ENCODE measurements around the gene C6orf89.

C6orf89 gene

DNA sequence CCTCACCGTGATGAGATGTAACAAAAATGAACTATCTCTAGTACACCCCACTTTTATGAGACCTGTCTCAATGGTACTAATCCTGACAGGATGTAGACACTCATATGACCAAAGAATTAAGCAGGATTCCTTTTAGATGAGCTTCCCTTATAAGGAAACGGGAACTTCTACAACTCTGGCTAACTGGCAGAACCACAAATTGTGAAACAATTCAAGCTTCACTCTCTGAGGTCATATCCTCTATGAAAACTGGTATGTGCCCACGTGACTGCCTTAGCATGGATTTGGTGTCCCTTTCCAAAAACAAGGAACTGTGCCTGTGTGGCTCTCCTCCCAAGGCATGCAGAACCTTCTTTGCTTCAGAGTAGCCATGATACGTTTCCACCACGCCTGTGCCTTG is 32.4 kb upstream of the C6orf89 start:
- no peak for DNase-seq

DNA sequence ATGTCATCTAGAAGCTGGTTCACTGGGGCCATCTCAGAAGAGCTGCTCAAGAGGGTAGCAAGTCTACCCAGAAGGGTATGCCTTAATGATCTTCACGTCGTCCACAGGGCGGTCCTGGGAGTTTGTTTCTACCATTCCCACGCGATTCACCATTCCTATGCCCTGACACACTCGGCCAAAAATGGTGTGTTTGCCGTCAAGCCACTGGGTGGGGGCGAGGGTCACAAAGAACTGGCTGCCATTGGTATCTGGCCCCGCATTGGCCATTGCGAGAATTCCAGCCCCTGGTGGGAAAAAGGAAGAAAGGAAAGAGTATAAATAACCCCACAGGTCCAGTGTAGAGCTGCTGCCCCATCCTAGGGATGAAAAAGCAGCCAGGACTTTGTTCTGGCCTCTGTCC is 30.0 kb upstream of the C6orf89 start:
- no peak for DNase-seq

DNA sequence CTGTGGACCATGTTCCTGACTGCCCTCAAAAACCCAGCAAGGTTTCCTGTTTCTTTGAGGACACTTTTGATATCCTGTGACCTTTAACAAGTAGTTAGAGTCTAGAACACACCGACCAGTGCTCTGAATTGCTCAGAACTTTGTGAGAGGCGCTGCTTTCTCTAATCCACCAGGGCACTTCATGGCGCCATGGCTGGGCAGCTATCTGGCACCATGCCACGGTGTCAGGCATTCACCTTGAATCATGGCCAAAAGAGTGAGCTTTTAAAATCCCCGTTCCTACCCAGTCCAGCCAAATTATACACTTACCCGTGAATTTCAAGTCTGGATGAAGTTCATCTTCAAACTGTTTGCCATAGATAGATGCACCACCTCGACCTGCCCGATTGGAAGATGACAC is 29.5 kb upstream of the C6orf89 start:
- DNase-seq: no peak

DNA sequence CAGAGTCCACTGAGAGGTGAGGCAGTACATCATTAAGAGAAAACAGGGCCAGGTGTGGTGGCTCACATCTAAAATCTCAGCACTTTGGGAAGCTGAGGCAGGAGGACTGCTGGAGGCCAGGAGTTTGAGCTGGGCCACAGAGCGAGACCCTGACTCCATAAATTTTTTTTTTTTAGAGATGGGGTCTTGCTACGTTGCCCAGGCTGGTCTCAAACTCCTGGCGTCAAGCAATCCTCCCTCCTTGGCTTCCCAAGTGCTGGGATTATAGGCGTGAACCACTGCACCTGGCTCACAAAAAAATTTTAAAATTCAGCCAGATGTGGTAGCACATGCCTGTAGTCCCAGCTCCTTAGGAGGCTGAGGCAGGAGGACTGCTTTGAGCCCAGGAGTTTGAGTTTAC is 28.4 kb upstream of the C6orf89 start:
- no peak for DNase-seq

DNA sequence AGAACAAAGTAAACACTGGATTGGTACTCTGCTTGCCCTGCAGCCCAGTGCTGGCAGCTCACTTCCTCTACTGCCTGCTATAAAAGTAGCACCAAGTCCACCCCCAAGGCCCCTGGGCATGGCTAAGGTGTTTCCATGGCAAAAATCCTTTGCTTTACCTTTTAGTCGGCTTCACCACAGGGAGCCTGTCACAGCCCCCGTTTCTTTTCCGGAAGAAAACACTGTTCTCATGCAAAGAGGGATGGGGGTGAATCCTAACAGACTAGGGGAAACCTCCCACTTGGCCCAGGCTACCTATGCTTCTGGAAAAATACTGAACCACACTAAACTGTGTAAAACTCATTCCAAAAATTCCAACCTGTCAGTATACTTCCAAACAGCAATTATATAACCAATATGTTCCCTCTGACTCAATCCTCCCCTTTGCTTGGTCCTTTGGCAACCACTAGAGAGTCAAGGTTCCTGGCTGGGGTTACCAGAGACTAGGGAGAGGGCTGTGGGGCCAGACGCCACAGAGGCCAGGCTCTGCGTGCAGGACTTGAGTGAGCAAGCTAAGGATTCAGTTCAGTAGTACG is 27.3 kb upstream of the C6orf89 start:
- DNase-seq: no peak

DNA sequence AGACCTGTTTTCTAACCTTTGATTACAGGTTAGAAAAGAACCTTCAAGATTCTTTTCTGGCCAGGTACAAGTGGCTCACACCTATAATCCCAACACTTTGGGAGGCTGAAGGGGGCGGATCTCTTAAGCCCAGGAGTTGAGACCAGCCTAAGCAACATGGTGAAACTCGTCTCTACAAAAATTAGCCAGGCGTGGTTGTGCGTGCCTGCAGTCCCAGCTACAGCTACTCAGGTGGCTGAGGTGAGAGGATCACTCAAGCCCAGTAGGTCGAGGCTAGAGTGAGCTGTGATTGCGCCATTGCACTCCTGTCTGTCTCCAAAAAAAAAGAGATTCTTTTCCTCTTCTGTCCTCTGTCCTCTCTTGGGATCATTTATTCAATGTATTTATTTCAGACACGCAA is 25.6 kb upstream of the C6orf89 start:
- no peak for DNase-seq

DNA sequence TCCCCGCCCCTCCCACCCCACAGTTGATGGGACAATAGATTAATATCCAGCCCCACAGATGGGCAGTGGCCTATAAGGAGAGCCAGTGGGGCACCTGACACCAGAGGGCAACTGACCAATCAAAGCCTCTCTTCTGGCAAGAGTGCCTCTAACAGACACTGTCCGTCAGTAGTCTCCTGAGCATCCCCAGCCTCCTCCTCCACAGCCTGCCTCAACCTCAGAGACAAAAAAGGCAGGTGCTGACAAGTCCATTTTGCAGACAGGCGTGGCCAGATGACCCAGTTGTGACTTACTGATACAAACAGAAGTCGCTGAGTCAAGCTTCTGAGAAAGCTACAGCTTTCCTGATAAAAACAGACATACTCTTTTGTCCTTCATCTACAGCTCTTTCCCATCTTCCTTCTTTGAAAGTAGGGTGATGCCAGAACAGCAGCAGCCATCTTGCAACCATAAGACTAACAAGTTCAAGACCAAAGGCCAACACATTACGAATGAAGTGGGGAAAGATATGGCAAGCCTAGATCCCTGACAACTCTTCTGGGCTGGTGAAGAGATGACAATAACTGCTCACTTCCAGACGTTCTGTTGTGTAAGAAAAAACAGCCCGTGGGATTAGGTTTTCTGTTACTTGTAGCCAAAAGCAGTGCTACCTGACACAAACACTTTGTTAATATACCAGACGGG is 23.4 kb upstream of the C6orf89 start:
- no peak for DNase-seq

DNA sequence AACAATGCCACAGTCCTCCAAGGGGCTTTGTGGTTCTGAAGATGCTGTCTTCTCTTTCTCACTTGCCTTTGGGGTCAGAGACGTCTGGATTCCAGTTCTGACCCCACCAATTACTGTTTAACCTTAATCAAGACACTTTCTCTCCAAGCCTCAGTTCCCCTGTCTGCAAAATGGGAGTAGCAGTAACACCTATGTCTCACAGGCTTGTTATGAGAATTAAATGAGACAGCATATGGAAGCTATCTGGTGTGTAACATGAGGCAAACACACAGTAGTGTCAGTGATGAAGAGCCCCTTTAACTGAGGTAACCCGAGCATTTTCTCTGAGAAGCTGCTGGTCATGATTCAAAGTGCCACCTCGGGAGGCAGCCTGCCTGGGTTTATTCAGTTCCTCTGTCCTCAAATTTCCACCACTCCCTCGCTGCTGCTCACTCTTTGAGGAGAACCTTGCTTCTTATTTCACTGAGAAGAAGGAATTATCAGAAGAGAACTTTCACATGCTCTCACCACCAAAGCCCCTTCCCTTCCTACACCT is 22.8 kb upstream of the C6orf89 start:
- no peak for DNase-seq

DNA sequence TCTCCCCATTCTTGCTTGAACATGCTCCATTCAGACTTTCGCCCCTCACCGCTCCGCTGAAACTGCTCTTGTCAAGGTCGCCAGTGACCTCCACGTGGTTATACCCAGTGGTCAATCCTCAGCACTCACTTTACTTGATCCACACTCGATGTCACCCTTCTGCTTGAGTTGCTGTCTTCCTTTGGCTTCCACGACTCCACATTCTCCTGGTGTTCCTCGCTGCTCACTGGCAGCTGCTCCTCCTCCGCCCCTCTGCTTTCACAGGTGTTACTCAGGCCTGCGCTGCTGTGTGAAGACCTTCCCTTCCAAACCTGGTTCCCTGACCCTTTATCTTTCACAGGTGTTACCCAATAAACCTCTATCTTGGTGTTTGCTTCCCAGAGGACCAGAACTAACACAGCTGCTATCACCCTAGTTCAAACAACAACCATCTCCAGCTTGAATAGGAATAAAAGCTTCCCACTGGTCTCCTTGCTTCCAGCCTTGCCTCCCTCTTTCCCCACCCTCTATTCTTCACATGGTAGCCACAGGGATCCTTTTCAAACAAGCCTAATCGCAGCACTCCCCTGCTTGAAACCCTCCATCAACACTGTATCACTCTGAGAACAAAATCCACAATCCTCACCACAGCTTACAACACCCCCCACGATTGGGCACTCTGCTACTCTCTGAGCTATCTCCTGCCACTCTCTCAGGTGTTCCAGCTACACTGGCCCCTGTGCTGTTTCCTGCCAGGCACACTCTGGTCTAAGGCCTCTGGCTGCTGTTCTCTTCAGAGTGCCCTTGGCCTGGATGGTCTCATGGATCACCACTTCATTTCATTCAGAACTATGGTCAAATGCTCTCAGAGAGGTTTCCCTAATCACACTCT is 21.8 kb upstream of the C6orf89 start:
- DNase-seq: no peak

DNA sequence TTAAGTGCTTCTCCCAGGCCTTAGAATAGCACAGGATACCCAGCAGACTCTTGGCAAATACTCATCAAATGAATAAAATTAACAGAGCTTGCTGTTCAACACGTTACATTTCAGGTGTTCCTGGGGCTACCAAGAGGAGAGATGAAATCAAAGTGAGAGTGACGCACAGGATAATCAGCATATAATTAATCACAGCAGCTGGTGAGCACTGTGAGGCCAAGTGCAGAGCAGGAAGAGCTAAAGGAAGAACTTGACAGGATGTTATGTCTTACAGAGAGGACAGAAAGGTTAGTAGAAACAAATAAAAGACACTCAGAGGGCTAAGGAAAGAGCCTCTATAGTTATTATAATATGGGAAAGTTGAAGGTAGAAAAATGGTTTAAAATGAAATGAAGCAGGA is 19.9 kb upstream of the C6orf89 start:
- no peak for DNase-seq

DNA sequence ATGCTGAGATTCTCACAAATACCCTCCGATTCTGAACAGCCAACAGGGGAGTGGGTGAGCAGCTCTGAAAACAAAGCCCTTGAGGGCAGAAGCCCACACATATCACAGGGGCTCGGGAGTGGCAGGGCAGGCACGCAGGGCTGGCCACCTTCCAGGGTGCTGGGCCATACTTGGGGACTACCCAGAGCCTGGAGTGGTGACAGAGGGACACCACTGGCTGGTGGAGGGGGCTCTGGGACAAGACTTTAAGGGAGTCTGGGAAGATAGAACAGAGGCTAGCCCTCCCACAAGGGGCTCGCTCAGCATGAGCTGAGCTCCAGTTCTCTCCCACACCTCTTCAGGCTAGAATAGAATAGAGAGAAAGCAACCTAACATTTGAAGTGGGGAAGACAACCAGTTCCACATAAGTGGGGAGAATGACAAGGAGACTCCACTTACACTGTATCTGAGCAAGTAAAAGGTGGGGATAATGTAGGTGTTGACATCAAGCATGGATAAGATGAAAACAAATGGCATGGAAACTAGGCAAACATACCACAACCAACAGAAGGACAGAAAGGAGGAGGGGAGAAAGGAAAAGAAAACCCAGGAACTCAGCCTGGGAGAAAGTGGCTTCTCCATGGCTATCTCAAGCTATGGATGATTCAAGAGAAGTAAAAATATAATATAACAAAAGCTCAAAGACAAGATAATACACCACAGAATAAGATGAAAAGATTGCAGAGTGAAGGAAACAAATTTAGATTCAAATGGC is 18.1 kb upstream of the C6orf89 start:
- DNase-seq: no peak

DNA sequence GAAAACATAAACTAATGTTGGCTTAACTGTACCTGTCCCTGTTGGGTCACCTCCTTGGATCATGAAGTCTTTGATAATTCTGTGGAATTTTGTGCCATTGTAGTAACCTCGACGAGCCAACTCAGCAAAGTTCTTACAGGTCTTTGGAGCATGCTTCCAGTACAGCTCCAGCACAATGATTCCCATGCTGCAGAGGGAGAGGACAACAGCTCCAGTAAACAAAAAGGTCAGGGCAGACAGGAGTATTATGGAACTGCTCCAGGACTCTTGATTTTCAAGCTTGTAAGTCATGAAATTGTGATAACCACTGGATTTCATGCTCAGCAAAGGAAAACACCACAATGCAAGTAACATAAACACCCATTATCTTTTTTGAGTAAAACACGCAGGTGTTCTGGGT is 14.1 kb upstream of the C6orf89 start:
- DNase-seq: no peak

DNA sequence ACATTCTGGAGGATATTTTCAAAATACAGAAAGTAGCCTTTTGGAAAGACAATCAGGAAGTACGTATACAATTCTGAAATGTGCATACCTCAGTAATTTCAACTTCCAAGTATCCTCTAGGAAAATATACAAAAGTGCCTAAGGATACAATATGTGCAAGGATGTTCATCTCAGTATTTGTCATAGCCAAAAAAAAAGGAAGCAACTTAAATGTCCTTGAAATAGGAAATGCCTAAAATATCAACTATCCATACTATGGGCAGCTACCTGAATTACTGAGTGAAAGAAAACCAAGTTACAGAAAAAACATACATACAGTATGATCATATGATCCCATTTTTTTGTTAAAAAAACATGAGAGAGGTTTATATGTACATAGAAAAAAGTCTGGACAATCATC is 12.6 kb upstream of the C6orf89 start:
- DNase-seq: no peak

DNA sequence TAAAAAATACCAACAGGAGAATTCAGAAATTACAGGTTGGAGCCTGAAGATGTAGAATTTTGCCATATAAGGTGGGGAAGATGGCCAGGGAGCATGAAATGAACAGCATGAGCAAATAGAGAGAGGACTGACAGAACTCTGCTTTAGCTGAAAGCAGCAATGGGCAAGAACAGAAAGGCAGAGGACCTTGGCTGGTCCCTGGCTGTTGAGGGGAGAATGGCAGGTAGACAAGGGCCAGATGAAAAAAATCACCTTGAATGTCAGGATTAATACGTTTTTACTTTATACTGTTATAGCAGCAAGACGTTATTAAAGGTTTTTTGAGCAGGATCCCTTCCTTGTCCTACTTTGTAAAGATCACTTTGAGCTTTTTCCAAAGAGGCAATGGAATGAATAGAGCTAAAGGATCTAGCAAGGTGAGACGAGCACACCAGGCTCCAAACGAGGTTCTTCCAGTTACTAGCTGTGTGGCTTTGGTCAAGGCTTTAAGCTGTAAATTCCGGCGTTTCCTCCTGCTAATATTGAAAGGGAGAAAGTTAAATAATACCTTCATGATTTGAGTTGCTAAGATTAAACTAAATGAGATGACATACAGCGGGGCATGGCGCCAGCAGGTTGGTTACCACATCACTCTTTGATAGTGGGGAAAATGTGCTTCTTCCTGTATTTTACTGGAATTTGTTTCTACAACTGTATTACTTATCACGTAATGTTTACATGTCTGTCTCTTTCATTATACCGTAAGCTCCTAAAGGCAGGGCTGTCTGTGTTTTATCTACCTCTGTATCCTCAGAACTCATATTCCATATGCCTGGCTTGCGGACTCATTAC is 11.9 kb upstream of the C6orf89 start:
- DNase-seq: no peak

DNA sequence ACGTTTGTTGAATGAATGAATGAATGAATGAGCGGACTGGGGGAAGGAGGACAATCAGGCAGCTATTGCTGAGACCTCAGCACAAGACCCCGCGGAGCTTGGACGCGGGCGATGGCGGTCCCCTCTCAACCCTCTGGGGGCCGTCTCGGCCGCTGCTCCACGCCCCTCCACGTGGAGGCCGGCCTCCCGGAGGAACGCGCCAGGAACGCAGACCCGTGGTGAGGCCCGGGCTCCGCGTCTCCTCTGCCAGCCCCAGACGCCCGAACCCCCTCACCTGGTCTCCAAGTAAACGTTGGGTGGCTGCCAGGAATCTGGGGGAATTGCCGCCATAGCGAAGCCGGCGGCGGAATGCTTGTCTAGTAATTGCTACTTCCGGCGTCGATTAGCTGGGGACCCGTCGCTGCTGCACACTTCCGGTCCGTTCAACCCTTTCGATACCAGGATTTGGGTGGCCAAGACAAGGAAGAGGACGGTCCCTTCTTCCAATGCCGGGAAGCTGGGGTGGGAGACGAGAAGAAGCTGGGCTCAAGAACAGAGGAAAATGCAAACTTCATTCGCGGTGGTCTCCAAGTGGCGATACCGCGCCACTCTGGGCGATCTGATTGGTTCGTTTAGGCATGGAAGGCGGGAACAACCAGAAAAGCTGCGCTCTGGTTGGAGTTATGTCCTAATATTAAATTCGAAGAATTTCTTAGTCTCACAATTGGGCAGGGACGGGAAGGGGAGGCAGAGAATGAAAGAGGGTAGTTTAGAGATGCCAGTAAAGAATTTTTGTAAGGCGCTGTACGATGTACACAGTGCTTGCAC is 11.1 kb upstream of the C6orf89 start, which contains the start of gene PPIL1:
Gene PPIL1 (minus strand): TSS at position 361 of the 807 bp plus-strand sequence. CDS start 31 bp downstream, at position 330.
- DNase-seq: peak; percentile 38

DNA sequence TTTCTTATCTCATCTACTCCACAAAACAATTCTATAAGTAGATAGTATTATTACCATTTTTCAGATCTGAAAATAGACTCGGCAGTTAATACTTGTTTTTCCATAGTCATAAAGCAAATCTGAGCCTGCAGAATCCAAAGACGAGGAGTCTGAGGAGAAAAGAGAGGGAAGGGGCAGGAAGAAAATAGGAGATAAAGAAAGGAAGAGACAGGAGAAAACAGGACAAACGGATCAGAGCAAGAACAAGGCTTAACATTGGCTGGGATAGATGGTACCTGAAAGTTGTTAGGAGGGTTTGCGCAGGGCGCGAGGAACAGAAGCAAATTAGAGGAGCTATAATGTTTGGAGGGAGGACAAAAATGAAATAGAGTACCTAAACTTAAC is 10.5 kb upstream of the C6orf89 start:
- DNase-seq: no peak

DNA sequence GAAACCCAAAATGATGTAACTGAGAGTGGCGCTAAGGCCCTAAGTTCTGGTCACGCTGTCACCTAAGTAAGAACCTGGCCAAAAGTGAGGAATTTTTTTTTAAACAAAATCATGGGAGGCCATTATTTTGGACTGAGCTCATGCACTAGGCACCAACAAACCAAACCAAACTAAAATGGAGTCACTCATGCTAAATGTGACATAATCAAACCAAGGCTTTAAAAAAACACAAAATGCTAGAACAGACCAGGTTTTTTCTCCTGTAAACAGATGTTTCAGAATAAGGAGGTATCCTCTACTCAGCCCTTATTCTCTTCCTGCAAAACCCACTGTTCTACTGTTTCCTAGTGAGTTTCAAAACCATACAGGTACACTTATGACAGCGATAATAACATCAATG is 1.1 kb upstream of the C6orf89 start:
- DNase-seq: no peak

DNA sequence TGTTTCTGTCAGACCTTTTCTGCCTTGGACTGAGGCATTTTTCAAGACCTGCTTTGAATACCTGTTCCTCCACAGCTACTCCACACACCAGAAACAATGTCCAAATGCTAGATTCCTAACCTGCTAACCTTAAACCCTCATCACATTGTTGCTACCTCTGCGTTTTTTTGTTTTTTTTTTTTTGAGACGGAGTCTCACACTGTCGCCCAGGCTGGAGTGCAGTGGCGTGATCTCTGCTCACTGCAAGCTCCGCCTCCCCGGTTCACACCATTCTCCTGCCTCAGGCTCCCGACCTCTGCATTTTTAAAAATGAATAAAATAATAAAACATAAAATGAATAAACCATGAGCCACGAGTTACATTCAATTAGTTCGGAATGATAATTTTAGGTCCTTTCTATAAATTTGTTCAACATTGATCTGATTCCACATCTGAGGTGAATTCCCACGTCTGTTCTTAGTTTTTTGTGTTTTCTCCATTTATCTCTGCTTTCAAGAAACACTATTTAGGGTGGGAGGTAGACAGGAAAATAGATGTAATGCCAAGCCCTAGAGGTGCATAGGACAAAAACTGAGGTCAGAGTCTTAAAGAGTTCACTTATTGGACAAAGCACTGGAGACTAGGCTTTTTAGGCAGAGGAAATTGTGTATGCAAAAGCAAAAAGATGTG is 1.3 kb downstream of the C6orf89 start:
- DNase-seq: no peak

DNA sequence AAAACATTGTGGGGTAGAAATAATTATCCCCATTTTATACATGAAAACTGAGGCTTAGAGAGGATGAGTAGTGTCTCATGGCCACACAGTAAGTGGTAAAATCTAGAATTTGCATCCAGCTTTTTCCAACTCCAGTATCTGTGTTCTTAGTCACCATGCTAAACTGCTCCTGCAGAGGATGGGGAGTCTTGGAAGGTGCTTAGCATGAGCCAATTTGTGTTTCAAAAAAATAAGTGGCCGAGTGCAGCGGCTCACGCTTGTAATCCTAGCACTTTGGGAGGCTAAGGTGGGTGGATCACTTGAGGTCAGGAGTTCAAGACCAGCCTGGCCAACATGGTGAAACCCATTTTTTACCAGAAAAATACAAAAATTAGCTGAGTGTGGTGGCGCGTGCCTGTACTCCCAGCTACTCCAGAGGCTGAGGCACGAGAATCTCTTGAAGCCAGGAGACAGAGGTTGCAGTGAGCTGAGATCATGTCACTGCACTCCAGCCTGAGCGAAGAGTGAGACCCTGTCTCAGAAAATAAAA is 2.4 kb downstream of the C6orf89 start:
- no peak for DNase-seq
